Pulmonary artery endothelial cell (primary cell): ENCODE measurements around the gene HEPACAM2. TPM values are rescaled to one million over a fixed set of nuclear protein-coding genes. Genes with fewer than 3 reads are reported as not detected.

Experiments
- DNase-seq: peaks from one replicate; pipeline ENCODE4 v3.0.0-alpha.2; 2011; ENCODE audit warnings: low read depth, low spot score
- total RNA-seq: library from RNA; depleted of rRNA; stranded (reverse); fragments of >200 nt; gene quantifications from 2 replicates; pipeline ENCODE4 v1.2.3, GENCODE V29; 2014

Gene HEPACAM2
- total RNA-seq, 1 donor from 2014 or later, result 0.07 TPM

DNA sequence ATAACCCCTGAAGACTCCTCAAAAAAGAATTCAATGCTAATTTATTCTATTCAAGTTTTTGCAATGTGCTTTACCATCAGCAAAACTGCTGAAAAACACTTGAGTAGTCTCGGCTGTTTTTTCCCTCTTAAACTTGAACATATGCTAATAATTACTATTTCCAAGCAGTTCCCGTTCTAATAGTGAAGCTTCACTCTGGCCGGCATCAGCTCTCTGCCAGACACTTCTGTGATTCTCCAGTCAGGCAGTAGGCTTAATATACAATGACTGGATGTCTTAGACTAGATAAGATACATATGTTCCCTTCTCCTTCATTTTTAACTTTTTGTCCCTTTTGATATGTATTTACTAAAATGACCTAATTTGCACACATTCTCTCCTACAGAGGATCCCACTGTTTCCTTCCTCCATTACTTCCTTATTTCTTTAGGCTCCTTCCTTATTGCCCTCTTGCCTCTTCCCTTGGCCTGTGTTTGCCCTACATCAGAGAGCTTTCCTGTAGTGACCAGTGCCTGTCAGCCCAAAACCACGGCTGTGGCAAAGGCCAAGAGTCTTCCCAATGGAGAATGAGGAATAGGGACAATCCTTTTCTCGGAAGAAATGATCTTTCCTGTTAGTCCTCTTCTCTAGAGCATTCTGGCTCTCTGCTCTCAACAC is 23.5 kb downstream of the HEPACAM2 start:
- no peak for DNase-seq

DNA sequence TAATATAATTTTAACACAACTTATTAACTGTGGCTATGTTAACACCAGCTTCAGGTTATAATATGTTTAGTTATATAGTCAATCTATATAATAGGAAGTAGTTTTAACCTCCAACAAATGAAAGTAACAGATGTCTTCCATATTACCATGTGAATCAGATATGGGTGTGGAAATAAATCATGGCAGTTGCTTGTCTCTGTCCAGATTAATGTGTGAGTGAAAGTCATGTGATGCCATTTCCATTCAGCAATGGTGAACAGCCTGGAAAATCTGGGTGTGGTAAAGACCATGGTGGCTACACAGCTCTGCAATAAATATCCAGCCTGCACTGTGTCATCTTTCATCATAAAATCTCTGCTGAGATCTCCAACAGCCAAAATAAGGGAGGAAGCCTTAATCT is 27.8 kb downstream of the HEPACAM2 start:
- no peak for DNase-seq

DNA sequence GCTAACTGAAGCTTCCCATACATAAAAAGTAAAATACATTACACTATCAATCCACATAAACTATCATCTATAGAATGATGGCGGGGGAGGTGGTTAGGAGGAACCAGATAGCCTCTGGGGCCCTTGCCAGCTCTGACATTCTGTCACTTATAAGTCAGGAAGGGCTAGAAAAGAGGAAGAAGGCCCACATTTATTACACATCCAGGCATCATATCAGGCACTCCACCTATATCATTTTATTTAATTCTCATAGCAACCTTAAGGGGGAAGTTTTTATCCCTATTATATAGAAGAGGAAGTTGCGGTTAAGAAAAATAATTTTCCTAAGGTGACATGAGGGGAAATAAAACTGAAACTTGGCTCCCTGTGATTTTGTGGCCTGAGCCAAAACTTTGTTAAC is 29.9 kb downstream of the HEPACAM2 start:
- DNase-seq, result no peak

DNA sequence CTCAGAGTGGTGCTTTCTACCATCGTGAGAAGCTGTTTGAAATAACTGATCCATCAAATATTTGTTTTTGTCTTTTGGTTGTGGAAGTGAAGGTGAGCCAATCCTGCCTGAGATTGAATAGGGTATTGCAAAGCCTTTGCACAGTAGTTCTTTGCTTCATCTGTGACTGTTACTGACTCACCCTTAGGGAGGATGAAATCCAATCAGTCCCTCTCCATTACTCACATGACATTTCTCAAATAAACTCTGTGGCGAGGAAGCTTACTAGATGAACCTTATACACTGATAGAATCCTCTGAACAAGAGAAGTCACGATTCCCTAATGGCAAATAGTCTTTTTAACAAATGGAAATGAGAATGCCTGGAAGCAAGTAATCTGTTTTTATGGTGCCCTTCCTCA is 31.9 kb downstream of the HEPACAM2 start:
- DNase-seq, result no peak

DNA sequence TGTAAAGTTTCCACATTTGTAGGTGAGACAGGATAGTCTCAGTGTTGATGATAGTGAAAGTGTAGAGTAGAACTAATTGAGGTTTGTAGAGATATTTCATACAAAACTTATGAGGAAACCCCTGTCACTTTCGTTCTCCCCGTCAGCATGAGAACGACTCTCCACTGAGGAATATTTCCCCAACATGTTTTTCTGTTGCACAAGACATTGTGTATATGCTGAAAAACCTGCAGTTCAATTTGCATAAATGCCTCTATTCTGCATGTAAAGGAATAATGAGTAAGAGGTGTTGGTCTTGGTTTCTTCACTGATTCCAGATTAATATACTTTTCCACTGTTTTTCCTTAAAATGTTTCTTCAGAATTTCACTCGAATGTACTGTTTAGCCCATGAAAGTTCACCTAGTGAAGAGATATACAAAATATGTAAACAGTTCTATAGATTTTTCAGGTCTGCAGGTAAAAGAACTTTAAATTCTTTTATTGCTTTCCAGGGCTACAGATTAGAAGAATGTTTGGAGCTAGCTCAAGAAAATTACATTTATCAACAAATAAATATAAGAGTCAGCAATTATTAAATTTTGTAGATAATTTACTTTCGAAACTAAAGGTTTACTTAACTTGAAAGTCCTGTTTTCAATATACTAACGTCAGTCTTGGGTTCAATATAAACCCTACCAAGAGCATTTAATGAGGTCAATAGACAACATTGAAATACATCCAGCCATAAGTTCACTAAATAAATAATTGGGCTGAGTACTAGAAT is 37.2 kb downstream of the HEPACAM2 start:
- no peak for DNase-seq

DNA sequence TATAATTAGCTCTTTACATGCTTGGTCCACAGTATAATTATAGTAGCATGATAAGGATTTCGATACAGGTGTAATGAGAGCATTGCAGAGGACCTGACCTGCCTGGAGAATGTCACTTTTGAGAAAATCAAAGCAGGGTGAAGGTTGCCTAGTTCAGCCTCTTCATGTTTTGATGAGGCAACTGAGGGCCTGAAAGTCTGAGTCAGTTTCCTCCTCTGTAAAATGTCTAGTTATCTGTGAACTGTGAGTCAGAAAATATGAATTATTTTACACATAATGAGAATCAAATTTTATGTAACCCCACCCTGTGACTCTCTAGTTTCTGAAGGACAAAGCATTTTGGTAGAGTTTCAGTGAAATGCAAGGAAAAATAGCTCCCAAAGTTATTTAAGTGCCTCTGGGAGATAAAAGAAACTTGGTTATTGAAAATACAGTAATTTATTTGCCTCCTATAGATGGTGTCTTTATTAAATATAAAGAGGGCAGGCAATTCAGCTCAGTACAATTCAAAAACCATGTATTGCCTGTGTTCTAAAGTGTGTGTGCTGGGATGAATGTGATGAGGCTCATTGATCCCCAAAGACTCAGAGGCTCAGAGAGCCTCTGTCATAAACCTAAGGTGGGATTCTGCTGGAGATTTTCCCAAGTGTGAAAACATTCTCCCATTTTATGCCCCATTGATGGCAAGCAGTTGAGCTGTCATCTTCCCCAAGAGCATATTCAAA is 40.8 kb downstream of the HEPACAM2 start:
- DNase-seq, result no peak

DNA sequence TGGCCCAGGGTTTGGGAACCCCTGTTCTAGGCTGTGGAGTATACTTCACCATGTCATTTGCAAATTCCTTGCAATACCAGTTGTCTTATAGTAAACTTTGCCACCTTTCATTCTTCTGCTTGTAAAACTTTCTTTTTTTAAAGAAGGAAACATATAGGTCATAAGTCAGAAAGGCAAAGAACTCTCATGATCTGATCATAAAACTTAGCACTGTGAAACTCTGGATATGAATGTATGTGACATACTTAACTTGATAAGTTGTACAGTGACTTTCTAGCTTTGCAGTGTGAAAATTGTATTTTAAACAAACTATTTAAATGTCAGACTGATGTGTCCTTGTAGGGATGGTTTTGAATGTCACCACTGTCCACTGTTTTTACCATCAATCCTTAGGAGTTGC is 47.1 kb downstream of the HEPACAM2 start:
- DNase-seq, result no peak

DNA sequence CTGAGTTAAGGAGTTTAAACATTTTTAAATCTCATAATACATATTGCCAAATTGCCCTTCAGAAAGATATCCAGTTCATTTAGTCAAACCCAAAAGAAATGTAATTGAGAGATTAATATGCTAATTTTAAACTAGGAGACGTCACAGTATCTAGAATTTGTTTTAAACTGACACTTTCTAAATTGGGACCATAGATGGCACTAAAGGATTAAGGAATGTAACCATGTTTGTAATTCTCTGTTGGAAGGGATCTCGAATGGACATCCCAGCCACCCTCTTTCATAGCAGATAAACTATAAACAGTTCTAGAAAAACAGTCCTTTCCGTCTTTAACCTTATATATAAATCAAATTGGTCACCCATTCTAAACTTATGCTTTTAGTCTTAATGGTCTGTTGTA is 48.1 kb downstream of the HEPACAM2 start:
- DNase-seq, result no peak

DNA sequence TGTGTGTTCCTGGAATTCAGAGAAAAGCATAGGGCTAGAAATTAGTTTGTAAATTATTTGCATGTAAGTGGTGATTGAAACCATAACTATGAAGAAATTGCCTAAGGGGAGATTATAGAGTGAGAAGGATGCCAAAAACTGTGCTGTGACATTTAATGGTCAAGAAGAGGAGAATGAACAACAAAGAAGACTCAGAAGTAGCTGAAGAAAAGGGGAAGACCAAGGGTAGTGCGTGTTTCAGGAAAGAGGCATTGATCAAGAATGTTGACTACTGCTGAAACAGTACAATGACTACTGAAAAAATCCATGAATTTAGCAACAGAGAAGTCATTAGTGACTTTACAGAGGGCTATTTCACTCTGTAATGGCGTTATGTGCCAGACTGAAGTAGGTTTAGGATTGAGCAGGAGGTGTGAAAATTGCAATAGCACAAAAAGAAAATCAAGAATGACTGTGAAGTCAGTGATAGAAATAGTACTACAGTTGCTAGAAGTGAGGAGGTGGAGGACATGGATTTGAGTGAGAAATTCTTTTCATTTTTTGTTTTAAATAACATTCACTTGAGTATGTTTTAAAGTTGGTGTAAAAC is 49.2 kb downstream of the HEPACAM2 start:
- no peak for DNase-seq

DNA sequence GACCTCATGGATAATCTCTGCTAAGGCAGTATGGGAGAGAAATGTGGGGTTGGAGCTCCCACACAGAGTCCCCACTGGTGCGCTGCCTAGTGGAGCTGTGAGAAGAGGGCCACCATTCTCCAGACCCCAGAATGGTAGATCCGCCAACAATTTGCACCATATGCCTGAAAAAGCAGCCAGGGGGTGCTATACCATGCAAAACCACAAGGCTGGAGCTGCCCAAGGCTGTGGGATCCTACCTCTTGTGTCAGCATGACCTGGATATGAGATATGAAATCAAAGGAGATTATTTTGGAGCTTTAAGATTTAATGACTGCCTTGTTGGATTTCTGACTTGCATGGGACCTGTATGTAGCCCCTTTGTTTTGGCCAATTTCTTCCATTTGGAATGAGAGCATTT is 51.0 kb downstream of the HEPACAM2 start:
- DNase-seq, result no peak

DNA sequence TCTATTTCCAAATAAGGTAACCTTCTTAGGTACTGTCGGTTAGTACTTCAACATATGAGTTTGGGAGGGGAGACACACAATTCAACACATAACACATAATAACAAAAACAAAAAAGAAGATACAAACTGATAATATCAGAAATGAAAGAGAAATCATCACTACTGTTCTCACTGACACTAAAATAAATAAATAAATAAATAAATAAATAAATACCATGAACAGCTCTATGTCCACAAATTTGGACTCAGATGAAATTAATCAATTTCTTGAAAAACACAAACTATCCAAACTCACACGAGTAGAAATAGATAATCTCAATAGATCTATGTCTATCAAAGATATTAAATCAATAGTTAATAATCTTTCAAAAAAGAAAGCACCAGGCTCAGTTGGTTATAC is 53.6 kb downstream of the HEPACAM2 start:
- no peak for DNase-seq

DNA sequence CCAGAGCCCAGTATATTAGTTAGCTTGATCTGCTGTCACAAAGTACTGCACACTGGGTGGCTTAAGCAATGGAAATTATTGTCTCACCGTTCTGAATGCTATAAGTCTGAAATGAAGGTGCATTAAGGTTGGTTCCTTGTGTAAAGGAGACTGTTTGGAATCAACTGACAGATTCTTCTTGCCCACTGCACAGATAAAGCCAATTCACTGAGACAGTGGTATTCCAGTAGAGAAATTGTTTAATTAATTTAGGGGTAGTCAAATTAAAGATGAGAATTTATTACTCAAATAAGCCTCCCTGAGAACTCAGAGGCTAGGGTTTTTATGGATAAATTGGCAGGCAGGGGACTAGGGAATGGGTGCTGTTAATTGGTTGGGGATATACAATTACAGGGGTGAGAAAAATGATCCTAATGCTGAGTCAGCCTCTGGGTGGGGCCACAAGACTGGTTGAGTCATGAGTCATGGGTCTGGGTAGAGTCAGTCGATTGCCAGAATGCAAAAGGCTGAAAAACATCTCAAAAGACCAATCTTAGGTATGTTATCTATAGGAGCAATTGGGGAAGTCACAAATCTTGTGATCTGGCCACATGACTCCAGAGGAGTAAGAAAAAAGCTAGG is 54.6 kb downstream of the HEPACAM2 start:
- no peak for DNase-seq

DNA sequence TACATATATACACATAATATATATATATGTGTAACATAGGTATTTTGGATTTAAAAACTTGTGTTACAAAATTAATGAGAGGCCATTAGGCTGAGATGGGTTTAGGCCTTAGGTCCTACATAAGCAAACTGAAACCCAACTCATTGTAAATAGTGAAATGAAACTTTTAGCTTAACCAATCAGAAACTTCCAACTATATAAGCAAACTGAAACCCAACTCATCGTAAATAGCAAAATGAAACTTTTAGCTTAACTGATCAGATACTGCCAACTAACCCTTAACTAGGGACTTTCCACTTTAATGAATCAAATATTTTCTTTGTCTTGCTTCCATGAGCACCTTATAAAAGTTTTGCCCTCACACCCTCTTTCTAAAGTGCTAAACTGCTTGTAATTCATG is 60.8 kb downstream of the HEPACAM2 start:
- DNase-seq, result no peak

DNA sequence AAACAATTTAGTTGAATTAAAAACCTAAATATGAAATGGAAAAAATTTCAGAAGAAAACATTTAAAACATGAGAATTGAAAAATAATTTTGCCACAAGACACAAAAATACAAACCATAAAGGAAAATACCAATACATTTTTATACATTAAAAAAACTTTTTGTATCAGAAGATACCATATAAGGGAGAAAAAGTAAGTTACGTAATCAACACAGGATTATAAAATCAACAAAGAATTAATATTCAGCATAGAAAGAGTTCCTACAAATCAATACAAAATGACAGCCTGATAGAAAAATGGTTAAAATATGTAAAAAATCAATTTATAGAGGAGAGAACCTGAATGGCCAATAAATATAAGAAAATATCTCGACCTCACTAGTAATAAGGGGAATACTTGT is 61.5 kb downstream of the HEPACAM2 start:
- DNase-seq, result no peak

DNA sequence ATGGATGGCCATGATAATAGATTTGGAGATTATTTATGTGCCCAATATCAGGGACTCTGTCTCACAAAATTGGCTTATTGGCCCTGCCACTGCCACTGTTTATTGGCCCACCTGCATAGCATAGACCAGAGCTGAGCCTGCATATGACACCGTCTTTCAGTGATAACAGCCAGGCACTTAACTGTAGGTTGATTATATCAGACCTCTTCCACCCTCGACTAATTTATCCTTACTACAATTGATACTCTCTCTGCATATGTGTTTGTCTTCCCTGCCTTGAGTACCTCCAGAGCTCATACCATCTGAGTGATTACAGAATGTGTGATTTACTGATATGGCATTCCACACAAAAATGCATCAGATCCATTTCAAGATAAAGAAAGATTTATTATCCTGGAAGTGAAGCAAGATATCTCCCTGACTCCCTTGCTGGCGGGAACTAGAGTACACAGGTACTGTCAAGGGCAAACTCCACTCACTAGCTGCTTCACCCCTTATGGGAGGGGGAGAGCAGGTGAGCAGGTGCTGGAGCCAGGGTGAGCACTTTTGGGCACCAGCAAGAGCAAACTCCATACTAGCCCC is 65.0 kb downstream of the HEPACAM2 start:
- no peak for DNase-seq

DNA sequence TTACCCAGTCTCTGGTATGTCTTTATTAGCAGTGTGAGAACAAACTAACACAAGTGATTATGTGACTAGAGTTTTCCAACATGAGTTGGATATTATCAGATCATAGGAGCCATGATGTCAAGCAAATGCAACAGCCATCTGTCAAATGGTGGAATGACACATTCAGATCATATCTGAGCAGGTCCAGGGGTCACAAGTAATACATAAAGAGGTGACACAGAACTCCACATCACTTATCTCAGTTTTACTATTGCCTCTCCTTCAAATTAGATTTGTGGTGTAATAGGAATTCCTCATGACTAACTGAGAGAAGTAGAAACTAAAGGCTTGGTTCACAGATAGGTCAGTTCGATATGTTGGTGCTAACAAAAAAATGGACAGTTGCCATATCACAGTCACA is 65.9 kb downstream of the HEPACAM2 start:
- DNase-seq, result no peak

DNA sequence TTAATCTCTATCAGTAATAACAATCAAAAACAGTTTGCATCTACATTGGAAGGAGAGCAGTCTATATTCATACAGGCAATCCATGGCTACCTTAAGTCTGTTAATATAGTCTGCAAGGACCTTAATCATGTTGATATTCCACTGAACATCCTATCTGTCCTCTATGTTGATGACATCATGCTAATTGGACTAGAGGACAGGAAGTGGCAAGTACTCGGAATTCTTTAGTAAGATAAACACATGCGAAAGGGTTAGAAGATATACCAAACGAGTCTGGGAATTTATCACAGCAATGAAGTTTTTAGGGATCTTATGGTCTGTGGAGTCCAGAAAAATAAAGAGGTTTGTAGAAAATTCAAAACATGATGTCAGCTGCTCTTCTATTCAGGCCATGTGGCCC is 66.8 kb downstream of the HEPACAM2 start:
- DNase-seq, result no peak

DNA sequence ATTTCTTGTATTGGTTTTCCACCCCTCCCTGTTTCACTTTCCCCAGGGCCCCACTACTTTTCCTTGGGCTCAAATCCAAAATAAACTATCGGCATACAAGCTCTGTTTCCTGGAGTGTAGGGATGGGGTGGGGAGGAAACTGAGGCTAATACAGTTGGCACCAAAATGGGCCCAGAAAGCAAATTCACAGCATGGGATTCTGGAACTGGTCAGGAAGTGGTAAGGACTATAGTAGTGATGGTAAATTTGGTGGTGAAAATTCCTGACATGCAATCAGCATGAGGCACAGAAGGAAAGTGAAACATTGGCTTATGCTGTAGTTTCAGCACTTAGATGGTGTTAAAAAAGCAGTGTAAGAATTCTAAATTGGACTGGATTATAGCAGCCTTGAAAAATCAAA is 69.4 kb downstream of the HEPACAM2 start:
- no peak for DNase-seq

DNA sequence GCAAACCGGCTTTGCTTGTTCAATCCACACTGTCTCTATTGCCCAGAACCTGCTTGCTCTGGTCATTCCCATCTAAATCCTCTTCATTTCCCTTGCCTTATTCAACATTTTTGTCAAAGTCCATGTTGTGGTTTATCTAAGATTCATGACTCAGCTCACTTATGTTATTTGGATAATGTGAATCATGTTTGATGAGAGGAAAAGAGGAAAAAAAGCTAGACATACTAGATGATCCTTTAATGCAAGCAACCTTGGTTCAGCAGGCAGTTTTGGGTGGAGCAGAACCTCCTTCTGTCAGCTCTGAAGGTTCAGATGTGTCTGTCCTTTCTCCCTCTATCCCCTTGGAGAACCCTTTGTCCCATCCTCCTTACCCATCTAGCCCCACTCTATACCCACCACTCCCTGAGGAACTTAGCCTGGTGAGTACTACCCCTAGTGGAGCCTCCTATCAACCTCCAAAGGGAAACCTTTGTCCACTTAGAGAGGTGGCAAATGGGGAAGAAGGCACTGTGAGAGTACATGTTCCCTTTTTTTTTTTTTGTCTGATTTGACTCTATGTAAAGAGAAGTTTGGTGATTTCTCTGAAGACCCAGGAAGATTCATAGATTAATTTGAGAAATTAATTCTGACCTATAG is 76.0 kb downstream of the HEPACAM2 start:
- no peak for DNase-seq

DNA sequence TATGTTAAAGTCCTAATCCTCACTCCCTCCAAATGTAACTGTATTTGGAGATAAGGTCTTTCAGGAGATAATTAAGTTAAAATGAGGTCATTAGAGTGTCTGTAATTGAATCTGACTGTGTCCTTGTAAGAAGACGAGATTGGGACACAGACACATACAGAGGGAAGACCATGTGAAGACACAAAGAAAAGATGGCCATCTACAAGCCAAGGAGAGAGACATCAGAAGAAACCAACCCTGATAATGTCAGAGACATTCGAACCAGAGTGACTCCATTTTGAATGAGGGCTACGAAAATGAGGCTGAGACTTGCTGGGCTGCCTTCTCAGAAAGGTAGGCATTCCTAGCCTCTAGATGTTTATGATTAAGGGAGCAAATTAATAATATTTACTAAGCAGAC is 77.5 kb downstream of the HEPACAM2 start:
- DNase-seq, result no peak

DNA sequence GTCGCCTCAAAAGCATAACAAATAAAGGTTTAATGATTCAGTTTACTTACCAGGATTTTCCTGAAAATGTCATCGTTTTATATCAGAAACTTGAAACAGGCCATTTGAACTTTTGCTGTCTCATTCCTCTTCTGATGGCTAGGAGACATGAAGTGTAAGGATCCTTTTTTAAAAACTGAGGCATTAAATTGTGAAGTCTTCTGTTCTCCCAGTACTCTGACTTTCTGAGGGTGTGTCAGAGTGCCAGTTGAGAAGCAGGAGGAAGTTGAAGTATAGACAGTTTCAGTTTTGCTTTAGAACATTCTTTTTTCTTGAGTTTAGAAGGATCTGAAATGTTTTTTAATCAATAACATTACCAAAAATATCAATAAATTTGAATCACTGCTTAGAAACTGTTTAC is 78.1 kb downstream of the HEPACAM2 start, which contains the start of gene SAMD9L:
TSS of gene SAMD9L (minus strand) at position 242 of the 400 bp plus-strand sequence. CDS start 12,414 bp downstream, outside the sequence.
- no peak for DNase-seq
